ENCODE results near the gene CHM.
"Not testable (repeated sequence)": the region's sequence is repeated elsewhere in the genome, so short reads cannot be mapped to it uniquely, and the experiment has no call there.

- TF ChIP-seq TAF1, POLR2AphosphoS5, POLR2A (IDR thresholded peaks at IDR 0.05; ENCODE audit: low read depth, low read length): not testable (repeated sequence)
These were observed 37.6 kb downstream of the CHM start for GRCh38 chrX:86009803-86010202.

All from GM12891 (cell line).